Activated effector memory CD4-positive, alpha-beta T cell treated with Interleukin-2 at 50 U/mL for 16 hours (primary cell): ENCODE measurements around the gene NTSR2.
A peak's percentile ranks its signal among the peaks of the same experiment; 100 is the strongest.

ENCODE experiments used
- DNase-seq: peaks from one replicate; pipeline ENCODE4 v3.0.0-alpha.2; 2020

Gene NTSR2

GRCh38 chr2:11699686-11700670, 30.0 kb upstream of the NTSR2 start:
- no peak for DNase-seq

GRCh38 chr2:11698009-11698922, 28.3 kb upstream of the NTSR2 start:
- no peak for DNase-seq

DNA sequence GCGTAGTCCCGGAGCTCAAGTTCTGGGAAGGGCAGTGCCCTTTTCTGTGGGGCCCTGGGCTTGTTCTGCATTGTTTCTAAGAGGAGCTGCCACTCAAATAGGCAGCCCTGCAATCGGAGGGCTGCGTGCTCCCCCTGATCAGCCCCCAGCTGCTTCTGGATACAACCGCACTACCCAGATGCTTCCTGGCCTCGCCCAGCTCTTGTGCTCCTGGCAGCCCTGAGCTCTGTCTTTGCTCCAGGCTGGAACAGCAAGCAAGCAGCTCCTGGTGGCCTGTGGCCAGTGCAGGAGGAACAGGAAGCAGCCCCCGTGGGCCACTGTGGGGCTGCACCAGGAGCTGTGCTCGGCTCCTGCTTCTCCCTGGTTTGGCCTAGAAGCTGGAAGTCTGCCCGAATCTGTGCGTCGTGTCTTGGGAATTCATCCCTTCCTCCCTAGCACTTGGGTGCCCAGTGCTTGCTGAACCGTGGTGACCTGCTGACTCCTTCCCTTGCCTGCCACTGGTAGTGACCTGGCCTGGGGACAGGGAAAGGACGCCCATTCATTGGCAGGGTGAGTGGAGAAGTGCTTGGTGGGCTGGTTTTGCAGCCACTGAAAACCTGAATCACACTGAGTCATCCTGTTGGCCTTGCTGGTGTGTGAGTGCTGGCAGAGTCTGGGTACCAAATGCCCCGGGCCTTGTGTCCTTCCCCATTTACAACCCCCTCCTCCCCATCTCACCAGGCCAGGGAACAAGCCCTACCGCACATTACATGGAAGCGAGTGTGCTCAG, 27.3 kb upstream of the NTSR2 start:
- no peak for DNase-seq

- DNase-seq, result no peak
Measured at GRCh38 chr2:11696736-11697102, 26.7 kb upstream of the NTSR2 start.

DNA sequence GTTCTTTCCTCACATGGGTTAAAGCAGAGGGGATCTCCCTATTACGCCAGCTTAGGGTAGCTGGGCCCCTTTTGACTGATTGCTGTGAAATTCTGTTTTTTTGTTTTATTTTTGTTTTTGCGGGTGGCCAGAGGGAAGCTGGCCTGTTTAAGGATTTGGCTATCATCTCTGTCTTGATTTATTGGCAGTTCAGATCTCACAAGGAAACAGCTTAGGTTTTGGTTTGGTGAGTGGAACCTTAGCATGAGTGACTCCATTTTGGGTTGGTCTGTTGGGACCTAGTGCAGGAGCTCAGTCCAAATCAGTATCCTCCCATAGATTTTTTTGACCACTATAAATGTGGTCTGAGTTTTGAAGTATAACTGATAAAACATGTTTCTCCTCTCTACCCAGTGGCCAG, 25.6 kb upstream of the NTSR2 start:
- no peak for DNase-seq

GRCh38 chr2:11692966-11693521, 23.0 kb upstream of the NTSR2 start:
- peak; percentile 30 for DNase-seq

GRCh38 chr2:11691076-11691660, 21.2 kb upstream of the NTSR2 start:
- DNase-seq, result no peak

DNA sequence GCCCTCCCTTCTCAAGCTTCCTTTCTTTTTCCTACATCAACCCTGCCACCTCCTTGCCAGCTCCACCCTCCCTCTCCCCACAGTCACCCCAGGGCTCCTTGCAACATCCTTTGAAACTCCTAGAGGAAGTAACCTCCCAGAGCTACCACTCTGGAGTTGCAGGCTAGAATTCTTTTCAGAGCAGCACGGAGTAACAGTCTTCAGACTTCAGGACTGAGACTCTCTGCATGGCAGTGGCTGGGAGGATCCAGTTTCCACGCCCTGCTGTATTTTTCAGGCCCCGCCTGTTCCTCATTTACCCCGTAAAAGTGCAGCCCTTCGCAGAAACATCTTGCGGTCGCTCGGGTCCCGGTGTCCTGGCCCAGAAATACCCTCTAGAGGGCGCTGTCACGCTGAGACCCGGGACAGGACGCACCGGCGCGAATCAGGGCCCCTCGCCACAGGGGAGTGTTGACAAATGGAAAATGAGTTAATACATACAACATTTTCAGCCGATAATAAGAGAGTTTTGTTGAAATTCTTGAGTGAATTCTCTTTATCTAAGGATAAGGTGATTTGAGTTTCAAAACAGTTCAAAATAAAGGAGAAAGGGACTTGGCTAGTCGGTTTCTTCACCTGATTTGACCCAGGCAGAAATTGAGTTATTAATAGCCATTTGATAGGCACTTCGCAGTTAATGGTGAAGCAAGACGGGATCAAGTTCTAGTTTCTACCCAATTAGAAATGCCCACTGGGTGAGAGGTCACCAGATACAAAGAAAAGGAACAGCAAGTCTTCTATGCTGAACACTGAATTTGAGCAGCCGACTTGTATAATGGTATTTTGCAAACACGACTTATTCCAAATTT, 18.5 kb upstream of the NTSR2 start:
- peak; percentile 72 for DNase-seq

GRCh38 chr2:11687736-11688135, 17.7 kb upstream of the NTSR2 start:
- no peak for DNase-seq

DNA sequence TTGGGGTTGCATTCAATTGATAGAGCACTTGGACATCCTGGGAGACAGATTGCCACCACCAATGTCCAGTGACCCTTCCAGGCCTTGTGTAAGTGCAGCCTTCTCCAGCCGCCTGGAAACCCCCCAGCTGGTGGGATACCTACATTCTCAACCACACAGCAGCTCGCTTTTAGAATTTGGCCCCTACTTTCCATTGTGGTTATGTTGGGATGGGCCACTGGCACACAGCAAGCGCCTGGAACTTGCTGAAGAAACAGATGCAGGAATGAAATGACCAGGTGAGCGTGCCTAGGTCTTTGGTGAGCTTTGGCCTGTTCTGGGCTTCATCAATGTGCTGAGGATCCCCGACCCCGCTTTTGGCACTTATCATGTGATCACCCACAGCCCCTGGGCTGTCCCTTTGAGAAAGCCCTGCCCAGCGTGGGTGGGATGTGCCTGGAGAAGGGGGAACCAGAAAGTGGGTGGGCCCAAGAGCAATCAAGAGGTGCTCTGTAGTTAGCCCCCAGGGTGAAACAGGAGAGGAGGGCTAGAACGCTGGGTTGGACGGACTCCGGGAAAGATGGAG, 16.0 kb upstream of the NTSR2 start:
- no peak for DNase-seq

DNA sequence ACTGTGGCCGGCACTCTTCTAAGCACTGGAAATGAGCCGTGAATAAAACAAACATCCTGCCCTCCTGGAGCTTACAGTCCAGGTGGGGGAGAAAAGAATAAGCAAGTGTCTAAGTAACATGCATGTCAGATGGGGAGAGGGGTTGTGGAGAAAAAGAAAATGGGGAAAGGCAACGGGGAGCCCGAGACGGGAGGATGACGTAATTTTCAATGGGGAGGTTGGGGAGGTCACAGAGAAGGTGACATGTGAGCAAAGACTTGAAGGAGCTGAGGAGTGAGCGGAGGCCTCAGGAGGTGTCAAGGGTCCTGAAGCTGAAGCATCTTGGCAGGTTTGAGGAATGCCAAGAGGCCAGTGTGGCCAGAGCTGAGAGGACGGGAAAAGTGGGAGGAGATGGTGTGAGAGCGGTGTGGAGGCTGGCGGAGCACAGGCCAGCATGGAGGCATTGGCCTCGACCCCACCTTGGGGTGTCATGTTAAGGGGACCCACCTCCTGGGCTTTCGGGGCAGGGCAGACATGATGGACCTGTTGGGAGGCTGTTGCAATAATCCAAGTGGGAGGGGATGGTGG, 15.0 kb upstream of the NTSR2 start:
- DNase-seq, result no peak

GRCh38 chr2:11683966-11684365, 14.0 kb upstream of the NTSR2 start:
- DNase-seq, result no peak

- DNase-seq, result no peak
Measured at GRCh38 chr2:11683476-11683875, 13.5 kb upstream of the NTSR2 start.

GRCh38 chr2:11682590-11682915, 12.6 kb upstream of the NTSR2 start:
- no peak for DNase-seq

DNA sequence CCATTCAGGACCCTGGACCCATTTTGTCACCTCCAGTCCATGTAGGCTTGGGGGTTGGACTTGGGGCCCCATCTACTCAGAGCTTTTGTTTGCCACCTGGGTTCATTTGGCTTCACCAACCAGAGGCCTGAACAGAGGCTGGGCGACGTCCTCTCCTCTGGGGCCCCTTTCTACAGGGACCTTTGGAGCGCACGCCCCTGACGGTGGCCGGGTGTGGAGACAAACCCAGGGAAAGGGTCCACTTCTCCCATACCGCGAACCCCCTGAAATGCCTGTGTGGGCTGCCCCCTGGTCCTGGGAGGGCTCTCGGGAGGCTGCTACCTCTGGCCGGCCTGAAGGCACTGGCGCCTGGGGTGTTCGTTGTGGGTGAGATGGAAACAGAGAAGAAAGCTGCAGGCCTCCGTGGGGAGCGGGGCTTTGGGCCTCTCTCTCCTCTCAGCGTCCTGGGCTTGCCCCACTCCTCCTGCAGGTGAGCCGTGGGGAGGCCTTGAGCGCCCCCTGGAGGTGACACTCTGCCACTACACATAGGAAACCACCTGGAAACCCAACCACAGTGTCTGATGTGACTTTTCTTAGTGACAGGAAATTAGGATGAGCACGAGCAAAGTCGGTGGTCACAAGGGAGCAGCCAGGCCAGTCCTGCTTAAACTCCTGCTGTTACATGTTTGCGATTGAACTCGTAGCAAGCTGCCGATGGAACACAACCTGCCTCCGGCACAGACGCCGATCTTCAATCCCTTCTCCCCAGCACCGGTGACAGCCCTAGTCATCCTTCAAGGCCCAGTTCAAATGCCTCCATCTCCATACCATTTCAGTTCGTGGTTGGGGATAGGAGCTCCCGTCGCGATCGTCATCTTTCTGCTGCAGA, 12.0 kb upstream of the NTSR2 start:
- peak; percentile 23 for DNase-seq

GRCh38 chr2:11680901-11681721, 11.1 kb upstream of the NTSR2 start:
- DNase-seq, result no peak

DNA sequence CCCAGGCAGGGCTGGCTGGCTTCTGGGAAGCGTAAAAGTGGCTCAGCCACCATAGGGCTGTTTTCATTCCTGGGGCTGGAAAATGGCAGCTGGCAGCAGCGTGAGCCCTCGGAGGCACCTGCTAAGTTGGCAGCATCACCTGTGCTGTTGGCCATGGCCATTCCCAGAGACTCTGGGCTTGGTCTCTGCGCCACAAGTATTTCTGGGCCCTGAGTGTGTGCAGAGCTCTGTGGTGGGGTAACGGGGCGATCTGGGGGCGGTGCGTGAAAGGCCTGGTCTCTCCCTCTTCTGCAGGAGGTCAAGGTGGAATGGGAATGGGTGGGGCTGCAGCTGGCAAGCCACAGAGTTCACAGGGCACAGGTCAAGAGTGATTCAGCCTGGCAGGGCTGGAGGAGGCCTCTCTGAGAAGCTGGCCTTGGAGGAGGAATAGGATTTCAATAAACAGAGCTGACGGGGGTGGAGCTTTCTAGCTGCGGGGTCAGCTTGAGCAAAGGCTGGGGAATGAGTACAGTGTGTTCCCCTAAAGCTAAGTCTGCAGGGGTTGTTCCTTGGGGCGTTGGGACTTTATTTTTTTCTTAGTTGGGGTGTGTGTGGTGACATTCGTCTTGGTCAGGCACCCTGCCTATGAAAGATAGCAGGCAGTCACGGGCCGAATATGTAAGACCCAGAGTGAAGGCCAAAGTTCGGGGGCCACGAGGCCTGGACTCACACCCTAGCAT, 10.3 kb upstream of the NTSR2 start:
- no peak for DNase-seq
